GM15510 (cell line): ENCODE measurements around the gene USP31.

Source experiments
- POLR2A ChIP-seq: IDR thresholded peaks from 3 replicates; pipeline ENCODE4 v1.6.1; 2011; ENCODE audit warnings: borderline replicate concordance; ENCODE audit not compliant: insufficient read length; ENCODE audit errors: extremely low read depth

USP31 gene

GRCh38 chr16:23068079-23068736 lies 81.0 kb downstream of the USP31 start:
- TF ChIP-seq POLR2A, result no peak

GRCh38 chr16:23066676-23067075 lies 82.6 kb downstream of the USP31 start:
- TF ChIP-seq POLR2A, result no peak

- TF ChIP-seq POLR2A, result no peak
Observed at GRCh38 chr16:23064639-23065038, 84.6 kb downstream of the USP31 start.

GRCh38 chr16:23062524-23062923 lies 86.7 kb downstream of the USP31 start:
- TF ChIP-seq POLR2A, result no peak

GRCh38 chr16:23061669-23062068 lies 87.6 kb downstream of the USP31 start:
- TF ChIP-seq POLR2A, result no peak

GRCh38 chr16:23060458-23061320 lies 88.6 kb downstream of the USP31 start:
- TF ChIP-seq POLR2A, result no peak

GRCh38 chr16:23059433-23059832 lies 89.8 kb downstream of the USP31 start:
- no peak for TF ChIP-seq POLR2A

GRCh38 chr16:23058576-23058975 lies 90.7 kb downstream of the USP31 start:
- no peak for TF ChIP-seq POLR2A

- TF ChIP-seq POLR2A, result no peak
Observed at GRCh38 chr16:23057013-23057596, 92.1 kb downstream of the USP31 start.

- TF ChIP-seq POLR2A, result no peak
Observed at GRCh38 chr16:23055481-23055880, 93.8 kb downstream of the USP31 start.

- TF ChIP-seq POLR2A, result no peak
Observed at GRCh38 chr16:23052908-23053580, 96.2 kb downstream of the USP31 start.

- TF ChIP-seq POLR2A, result no peak
Observed at GRCh38 chr16:23052221-23052620, 97.0 kb downstream of the USP31 start.

GRCh38 chr16:23051587-23051986 lies 97.7 kb downstream of the USP31 start:
- TF ChIP-seq POLR2A, result no peak

GRCh38 chr16:23048164-23048563 lies 101.1 kb downstream of the USP31 start:
- no peak for TF ChIP-seq POLR2A

- TF ChIP-seq POLR2A, result no peak
Observed at GRCh38 chr16:23045025-23045424, 104.2 kb downstream of the USP31 start.
